ENCODE data around the gene GPLD1.

GPLD1 gene

DNA sequence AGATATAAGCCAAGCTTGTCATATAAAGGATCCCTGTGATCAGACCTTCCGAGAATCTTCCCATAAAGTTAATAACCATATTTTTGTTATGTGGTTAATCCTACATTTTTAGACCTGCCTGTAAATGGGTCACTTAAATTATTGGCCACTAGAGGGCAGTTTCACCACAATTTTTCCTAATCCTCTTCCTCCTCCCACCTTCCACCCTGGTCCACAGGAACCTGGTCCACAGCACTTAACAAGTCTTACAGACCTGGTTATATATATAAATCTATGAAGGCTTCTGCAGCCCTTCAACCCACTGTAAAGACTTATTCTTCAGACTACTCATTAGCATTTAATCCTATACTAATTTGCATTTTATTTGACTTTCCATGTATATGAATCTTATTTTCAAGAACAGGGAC, 58.3 kb downstream of the GPLD1 start:
- H3K4me3 ChIP-seq (ENCODE audit: low read depth, low read length): no peak overlapping the region
- DNase-seq (ENCODE audit: low read depth): peak; percentile 23
- TF ChIP-seq, protein P1, sequence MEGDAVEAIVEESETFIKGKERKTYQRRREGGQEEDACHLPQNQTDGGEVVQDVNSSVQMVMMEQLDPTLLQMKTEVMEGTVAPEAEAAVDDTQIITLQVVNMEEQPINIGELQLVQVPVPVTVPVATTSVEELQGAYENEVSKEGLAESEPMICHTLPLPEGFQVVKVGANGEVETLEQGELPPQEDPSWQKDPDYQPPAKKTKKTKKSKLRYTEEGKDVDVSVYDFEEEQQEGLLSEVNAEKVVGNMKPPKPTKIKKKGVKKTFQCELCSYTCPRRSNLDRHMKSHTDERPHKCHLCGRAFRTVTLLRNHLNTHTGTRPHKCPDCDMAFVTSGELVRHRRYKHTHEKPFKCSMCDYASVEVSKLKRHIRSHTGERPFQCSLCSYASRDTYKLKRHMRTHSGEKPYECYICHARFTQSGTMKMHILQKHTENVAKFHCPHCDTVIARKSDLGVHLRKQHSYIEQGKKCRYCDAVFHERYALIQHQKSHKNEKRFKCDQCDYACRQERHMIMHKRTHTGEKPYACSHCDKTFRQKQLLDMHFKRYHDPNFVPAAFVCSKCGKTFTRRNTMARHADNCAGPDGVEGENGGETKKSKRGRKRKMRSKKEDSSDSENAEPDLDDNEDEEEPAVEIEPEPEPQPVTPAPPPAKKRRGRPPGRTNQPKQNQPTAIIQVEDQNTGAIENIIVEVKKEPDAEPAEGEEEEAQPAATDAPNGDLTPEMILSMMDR (IDR thresholded peaks at IDR 0.05; ENCODE audit: control insufficient read depth, extremely low read depth, insufficient read depth): peak; percentile 56

DNA sequence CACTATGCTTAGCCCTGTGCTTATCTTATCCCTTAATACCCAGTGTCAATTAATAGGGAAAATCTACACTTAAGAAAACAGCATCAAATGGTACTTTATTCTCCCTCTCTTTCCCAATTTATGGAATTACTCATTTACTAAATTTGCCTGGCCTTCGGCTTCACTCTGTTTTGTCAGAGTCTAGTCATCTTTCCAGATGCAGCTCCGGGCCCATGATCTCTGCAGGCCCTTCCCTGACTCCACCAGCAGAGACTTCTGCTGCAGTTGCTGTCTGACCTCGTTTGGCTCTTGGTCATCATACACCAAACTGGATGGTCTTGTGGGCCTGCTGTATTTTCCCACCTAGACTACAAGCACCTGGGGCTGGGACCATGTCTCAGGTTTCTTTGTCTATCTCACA, 59.3 kb downstream of the GPLD1 start:
- no peak for DNase-seq (ENCODE audit: low read depth)
- TF ChIP-seq, protein P1 (IDR thresholded peaks at IDR 0.05; ENCODE audit: control insufficient read depth, extremely low read depth, insufficient read depth): no peak
- no peak overlapping the region for H3K4me3 ChIP-seq (ENCODE audit: low read depth, low read length)

DNA sequence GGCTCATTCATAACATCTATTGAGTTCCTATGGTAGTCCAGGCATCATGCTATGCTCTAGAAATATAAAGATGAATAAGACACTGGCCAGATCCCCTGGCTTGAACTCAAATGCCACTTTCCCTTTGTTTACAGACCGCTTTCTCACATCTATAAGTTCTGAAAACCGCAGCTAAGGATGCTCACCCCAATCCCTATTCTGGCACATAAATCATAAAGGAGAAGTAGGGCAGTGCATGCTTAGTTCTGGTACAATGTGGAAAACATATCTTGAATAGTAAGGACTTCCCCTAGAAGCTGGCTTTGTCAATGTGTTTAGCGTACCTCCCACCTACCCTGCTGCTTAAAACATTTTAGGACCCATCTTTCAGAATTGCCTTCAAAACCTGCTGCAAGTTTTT, 60.2 kb downstream of the GPLD1 start:
- DNase-seq (ENCODE audit: low read depth): no peak
- TF ChIP-seq, protein P1 (IDR thresholded peaks at IDR 0.05; ENCODE audit: control insufficient read depth, extremely low read depth, insufficient read depth): no peak
- H3K4me3 ChIP-seq (ENCODE audit: low read depth, low read length): no peak overlapping the region

DNA sequence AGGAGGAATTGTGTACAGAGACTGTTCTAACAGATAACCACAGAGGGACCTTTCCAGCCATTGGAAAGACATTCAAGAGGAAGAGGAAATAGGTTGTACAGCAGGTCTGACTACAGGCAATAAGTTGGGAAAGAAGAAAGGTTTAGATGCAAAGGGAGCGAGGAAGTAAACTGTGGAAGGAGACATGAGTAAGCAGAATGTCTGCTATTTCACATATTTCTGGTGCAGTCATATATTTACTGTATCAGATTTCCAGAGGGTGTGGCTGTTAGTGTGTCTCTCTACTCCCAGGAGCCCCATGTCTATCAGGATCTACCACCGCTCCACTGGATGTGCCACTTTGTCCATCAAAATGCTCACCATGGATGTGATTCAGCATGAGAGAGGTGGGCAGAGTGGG, 60.8 kb downstream of the GPLD1 start:
- no peak for DNase-seq (ENCODE audit: low read depth)
- TF ChIP-seq, protein P1 (IDR thresholded peaks at IDR 0.05; ENCODE audit: control insufficient read depth, extremely low read depth, insufficient read depth): no peak
- no peak overlapping the region for H3K4me3 ChIP-seq (ENCODE audit: low read depth, low read length)

DNA sequence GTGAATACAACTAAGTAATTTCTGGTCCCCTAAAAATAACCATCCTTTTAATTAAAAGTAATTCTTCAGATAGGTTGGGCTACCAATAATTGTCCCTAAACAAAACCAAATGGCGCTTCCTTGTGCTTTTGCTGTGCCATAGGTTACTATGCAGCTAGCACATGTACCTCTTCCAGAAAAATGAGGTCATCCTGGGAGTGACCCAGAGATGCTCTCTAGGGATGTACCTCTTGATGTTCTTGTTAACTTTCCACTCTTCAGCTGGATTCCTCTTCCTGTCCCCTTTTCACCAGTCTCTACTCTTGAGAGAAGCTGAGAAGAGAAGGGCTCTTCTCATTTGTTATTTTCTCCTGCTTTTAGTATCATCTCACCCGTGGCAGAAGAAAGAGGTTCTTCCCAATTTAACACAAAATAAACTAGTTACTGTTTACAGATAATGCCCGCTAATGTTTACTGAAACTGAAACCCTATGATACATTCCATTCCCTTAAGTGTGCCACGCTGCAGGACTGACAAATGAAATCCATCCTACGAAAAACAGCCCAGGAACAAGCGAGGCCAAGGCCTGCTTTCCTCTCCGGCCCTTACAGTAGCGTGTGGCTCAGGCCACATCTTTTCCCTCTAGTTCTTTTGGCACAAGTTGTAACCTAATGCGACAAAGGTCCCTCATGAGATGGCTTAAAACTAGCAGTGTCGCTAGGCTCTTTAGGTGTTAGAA, 62.5 kb downstream of the GPLD1 start:
- TF ChIP-seq, protein P1 (IDR thresholded peaks at IDR 0.05; ENCODE audit: control insufficient read depth, extremely low read depth, insufficient read depth): no peak
- no peak for DNase-seq (ENCODE audit: low read depth)
- H3K4me3 ChIP-seq (ENCODE audit: low read depth, low read length): no peak overlapping the region

DNA sequence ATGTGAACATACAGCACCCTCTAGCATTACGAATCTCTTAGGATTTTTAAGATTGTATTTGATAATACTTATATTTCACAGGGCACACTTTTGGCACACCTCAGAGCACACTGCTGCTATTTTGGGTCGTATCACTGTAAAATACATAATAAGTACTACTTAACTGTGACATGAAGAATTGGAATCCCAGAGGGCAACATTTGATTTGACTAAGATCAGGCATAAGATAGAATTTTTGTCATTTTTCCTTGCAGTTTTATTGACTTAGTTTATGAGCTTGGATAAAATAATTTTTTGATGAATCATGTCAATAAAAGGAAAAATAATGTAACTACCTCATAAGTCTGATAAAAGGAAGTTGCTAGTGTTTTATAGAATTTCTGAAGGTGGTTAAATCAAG, 64.3 kb downstream of the GPLD1 start:
- TF ChIP-seq, protein P1 (IDR thresholded peaks at IDR 0.05; ENCODE audit: control insufficient read depth, extremely low read depth, insufficient read depth): no peak
- DNase-seq (ENCODE audit: low read depth): no peak
- no peak overlapping the region for H3K4me3 ChIP-seq (ENCODE audit: low read depth, low read length)

DNA sequence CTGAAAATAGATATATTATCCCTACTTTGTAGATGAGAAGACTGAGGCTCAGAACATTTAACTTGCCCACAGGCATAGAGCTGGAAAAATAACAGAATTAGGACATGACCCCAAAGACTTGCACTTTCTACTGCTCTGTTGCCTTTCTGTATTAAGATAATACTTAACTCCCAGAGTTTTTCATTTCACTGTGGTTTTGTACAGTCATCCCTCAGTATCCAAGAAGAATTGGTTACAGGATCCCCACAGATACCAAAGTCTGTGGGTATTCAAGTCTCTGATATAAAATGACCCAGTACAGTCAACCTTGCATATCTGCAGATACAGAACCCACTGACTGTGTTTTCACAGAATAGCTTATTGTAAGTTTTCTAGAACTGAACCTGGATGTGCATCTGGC, 69.9 kb downstream of the GPLD1 start:
- DNase-seq (ENCODE audit: low read depth): no peak
- TF ChIP-seq, protein P1 (IDR thresholded peaks at IDR 0.05; ENCODE audit: control insufficient read depth, extremely low read depth, insufficient read depth): no peak
- no peak overlapping the region for H3K4me3 ChIP-seq (ENCODE audit: low read depth, low read length)
